ENCODE data around the gene SLC25A33. TPM values are rescaled to one million over a fixed set of nuclear protein-coding genes. Genes with fewer than 3 reads are reported as not detected.

SLC25A33 gene, protein sequence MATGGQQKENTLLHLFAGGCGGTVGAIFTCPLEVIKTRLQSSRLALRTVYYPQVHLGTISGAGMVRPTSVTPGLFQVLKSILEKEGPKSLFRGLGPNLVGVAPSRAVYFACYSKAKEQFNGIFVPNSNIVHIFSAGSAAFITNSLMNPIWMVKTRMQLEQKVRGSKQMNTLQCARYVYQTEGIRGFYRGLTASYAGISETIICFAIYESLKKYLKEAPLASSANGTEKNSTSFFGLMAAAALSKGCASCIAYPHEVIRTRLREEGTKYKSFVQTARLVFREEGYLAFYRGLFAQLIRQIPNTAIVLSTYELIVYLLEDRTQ
- total RNA-seq = 1 to 10 TPM; 1.1 to 2.0 (median 1.6) TPM
- 1 to 10 TPM; 1.5 to 2.9 TPM for polyA plus RNA-seq

DNA sequence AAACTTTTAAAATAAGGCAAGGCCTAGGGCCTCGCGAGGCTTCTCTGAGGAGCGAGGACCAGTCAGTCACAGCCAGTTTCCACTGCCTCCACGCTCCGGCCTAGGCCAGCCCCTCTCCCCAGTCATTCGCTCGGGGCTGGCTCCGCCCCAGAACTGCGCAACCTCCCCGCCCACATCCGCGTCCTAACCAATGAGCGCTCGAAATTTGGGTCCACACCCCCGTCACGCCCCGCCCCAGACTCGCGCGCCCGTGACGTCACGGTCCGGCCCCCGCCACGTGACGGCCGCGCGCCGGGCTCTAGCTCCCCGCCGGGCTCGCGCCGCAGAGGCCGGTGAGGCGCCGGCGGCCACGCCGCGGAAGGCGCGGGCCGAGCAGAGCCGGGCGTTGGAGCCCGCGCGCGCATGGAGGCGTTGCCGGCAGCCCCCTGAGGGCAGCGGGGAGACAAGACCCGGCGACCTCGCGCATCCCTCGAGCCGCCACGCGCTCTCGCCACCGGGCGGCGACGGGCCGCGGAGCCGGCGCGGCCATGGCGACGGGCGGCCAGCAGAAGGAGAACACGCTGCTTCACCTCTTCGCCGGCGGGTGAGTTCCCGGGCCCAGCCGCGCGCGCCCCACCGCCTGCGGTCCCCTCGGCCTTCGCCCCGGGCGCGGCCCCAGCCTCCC is at the start of gene SLC25A33:
Gene SLC25A33, plus strand, starts transcription at position 301 of the 664 bp plus-strand sequence. Its CDS starts 227 bp downstream, at position 528.
- Histone ChIP-seq H3K4me3 (peak within 1 kb of the TSS; percentile 65 to 80 (median 72)), H3K27ac (peak within 1 kb of the TSS; percentile 71 to 87 (median 76)), H3K9me3 (no peaks in the 10 kb centered on the region), H3K27me3 (no peaks in the 10 kb centered on the region), H3K36me3 (no peaks in the 10 kb centered on the region), H3K4me1 (peaks cover 10 to 16% (median 15%) of the 10 kb centered on the region in 3 donors)
- intact Hi-C loops (cut with DNase I) = no loop called here
- no peak for TF ChIP-seq CTCF (IDR thresholded peaks at IDR 0.05)
- peak; percentile 96 to 99 (median 98) for DNase-seq
- no peak for FAIRE-seq
- 1% methylated on average over 47 to 92 of the region's 92 CpGs for WGBS, 2 donors
- peak; percentile 93 to 97 (median 94) for ATAC-seq

GRCh38 chr1:9490605-9491339 is 48.5 kb upstream of the SLC25A33 start:
- FAIRE-seq = no peak
- intact Hi-C loops (cut with DNase I) = loop anchor here (5.0 to 10.0 kb wide), 4 partner anchors 82 to 226 kb away; no protein-coding TSS in a partner anchor

GRCh38 chr1:9493326-9493725 is 45.9 kb upstream of the SLC25A33 start:
- DNase-seq = no peak
- FAIRE-seq = no peak
- no peak overlapping the region for H3K27ac ChIP-seq
- 93% methylated on average over 6 of the region's 6 CpGs for WGBS, 2 donors
- no peak overlapping the region for H3K4me3 ChIP-seq
- H3K36me3 ChIP-seq = no peaks in the 10 kb centered on the region
- intact Hi-C loops (cut with DNase I) = loop anchor here (5.0 to 10.0 kb wide), 4 partner anchors 79 to 229 kb away; no protein-coding TSS in a partner anchor
- TF ChIP-seq CTCF (IDR thresholded peaks at IDR 0.05) = no peak
- no peaks in the 10 kb centered on the region for H3K27me3 ChIP-seq
- ATAC-seq = no peak
- H3K4me1 ChIP-seq = no peaks in the 10 kb centered on the region
- no peaks in the 10 kb centered on the region for H3K9me3 ChIP-seq

More at GRCh38 chr1:9490605-9491339, 48.5 kb upstream of the SLC25A33 start:
- H3K27me3 ChIP-seq = no peaks in the 10 kb centered on the region
- no peaks in the 10 kb centered on the region for H3K36me3 ChIP-seq
- no peaks in the 10 kb centered on the region for H3K9me3 ChIP-seq
- DNase-seq (peak; percentile 83 to 99 (median 94)), ATAC-seq (peak; percentile 88 to 98 (median 96))
- peak; percentile 78 to 90 (median 88) for TF ChIP-seq CTCF (IDR thresholded peaks at IDR 0.05)
- no peak overlapping the region for H3K27ac ChIP-seq
- H3K4me3 ChIP-seq = no peak overlapping the region
- 34 to 40% methylated on average over 20 of the region's 20 CpGs for WGBS, 2 donors
- H3K4me1 ChIP-seq = no peaks in the 10 kb centered on the region

- Histone ChIP-seq H3K4me3 (peak overlapping the region in 1 of 4 donors; percentile 30), H3K36me3 (no peaks in the 10 kb centered on the region), H3K27me3 (no peaks in the 10 kb centered on the region), H3K27ac (no peak overlapping the region), H3K9me3 (no peaks in the 10 kb centered on the region), H3K4me1 (no peaks in the 10 kb centered on the region)
- DNase-seq (peak; percentile 19 to 88 (median 66)), ATAC-seq (peak; percentile 63 to 79 (median 77)), FAIRE-seq (no peak)
- 9% methylated on average over 38 to 48 of the region's 48 CpGs for WGBS, 2 donors
- TF ChIP-seq CTCF (IDR thresholded peaks at IDR 0.05) = peak; percentile 96 to 99 (median 98)
- intact Hi-C loops (cut with DNase I) = loop anchor here (5.0 to 10.0 kb wide), 4 partner anchors 77 to 230 kb away; no protein-coding TSS in a partner anchor
Observed at GRCh38 chr1:9494936-9495758, 44.1 kb upstream of the SLC25A33 start.
